ENCODE measurements around the gene IPO13. TPM values are rescaled to one million over a fixed set of nuclear protein-coding genes. Genes with fewer than 3 reads are reported as not detected.

Gene IPO13
- total RNA-seq, 1 donor, result 20.8 TPM

GRCh38 chr1:43963890-43964289 is 17.1 kb downstream of the IPO13 start:
- no peak for DNase-seq (ENCODE audit: low read depth)
- no peak for TF ChIP-seq CTCF (IDR thresholded peaks at IDR 0.05; ENCODE audit: insufficient read depth, low read length)
- H3K4me3 ChIP-seq (ENCODE audit: low read depth, low read length), result no peak overlapping the region

- TF ChIP-seq CTCF (IDR thresholded peaks at IDR 0.05; ENCODE audit: insufficient read depth, low read length), result no peak
- DNase-seq (ENCODE audit: low read depth), result no peak
- no peak overlapping the region for H3K4me3 ChIP-seq (ENCODE audit: low read depth, low read length)
Observed at GRCh38 chr1:43965316-43965715, 18.6 kb downstream of the IPO13 start.

GRCh38 chr1:43968348-43968948 is 21.7 kb downstream of the IPO13 start:
- peak; percentile 43 for DNase-seq (ENCODE audit: low read depth)
- TF ChIP-seq CTCF (IDR thresholded peaks at IDR 0.05; ENCODE audit: insufficient read depth, low read length), result no peak
- no peak overlapping the region for H3K4me3 ChIP-seq (ENCODE audit: low read depth, low read length)

- H3K4me3 ChIP-seq (ENCODE audit: low read depth, low read length), result no peak overlapping the region
- no peak for DNase-seq (ENCODE audit: low read depth)
- no peak for TF ChIP-seq CTCF (IDR thresholded peaks at IDR 0.05; ENCODE audit: insufficient read depth, low read length)
Observed at GRCh38 chr1:43969416-43969745, 22.6 kb downstream of the IPO13 start.

- H3K4me3 ChIP-seq (ENCODE audit: low read depth, low read length), result peak within 1 kb of the TSS; percentile 97
- TF ChIP-seq CTCF (IDR thresholded peaks at IDR 0.05; ENCODE audit: insufficient read depth, low read length), result no peak
- DNase-seq (ENCODE audit: low read depth), result peak; percentile 96
Observed at GRCh38 chr1:43969746-43970466, 23.2 kb downstream of the IPO13 start, which contains the start of gene DPH2. Gene DPH2, plus strand, starts transcription at chr1:43970010. Its CDS starts 166 bp downstream, at chr1:43970176.

- H3K4me3 ChIP-seq (ENCODE audit: low read depth, low read length), result peak overlapping the region; percentile 97
- TF ChIP-seq CTCF (IDR thresholded peaks at IDR 0.05; ENCODE audit: insufficient read depth, low read length), result no peak
- no peak for DNase-seq (ENCODE audit: low read depth)
Observed at GRCh38 chr1:43970502-43970901, 23.8 kb downstream of the IPO13 start.
